ENCODE measurements around the gene FLNB.

FLNB gene

GRCh38 chr3:57962448-57962834 lies 45.8 kb upstream of the FLNB start:
- POLR2A ChIA-PET: interaction anchor here (0.6 kb wide), 1 partner anchor 443 kb away, joined by 4 read pairs; no protein-coding TSS in a partner anchor
- no peak for TF ChIP-seq TSHZ1 (tag by site-specific recombination; IDR thresholded peaks at IDR 0.05; ENCODE audit: borderline replicate concordance)
- TF ChIP-seq SCRT2 (tag by site-specific recombination; IDR thresholded peaks at IDR 0.05): no peak
- TF ChIP-seq GFI1B (tag by site-specific recombination; IDR thresholded peaks at IDR 0.05): no peak
- no peak for TF ChIP-seq ZNF184 (tag by site-specific recombination; IDR thresholded peaks at IDR 0.05)
- TF ChIP-seq ZNF114 (tag by site-specific recombination; IDR thresholded peaks at IDR 0.05): no peak
- H3K4me1 ChIP-seq (ENCODE audit: control insufficient read depth, insufficient read depth, low read length): no peaks in the 10 kb centered on the region
- no peaks in the 10 kb centered on the region for H3K36me3 ChIP-seq (ENCODE audit: control insufficient read depth in 2 of 2, insufficient read depth in 1 of 2, low read length in 2 of 2)
- H3K4me3 ChIP-seq (ENCODE audit: low read depth, low read length): no peak overlapping the region
- no peaks in the 10 kb centered on the region for H3K9me3 ChIP-seq (ENCODE audit: control insufficient read depth, insufficient read depth, low read depth, low read length)
- CTCF ChIA-PET: interaction anchor here (0.6 to 2.4 kb wide), 11 partner anchors 10 to 228 kb away, joined by 3 to 11 read pairs (median 4); no protein-coding TSS in a partner anchor
- no peak overlapping the region for H3K27ac ChIP-seq (ENCODE audit: extremely low read depth, low read depth, low read length)

- Histone ChIP-seq H3K9me3 (ENCODE audit: control insufficient read depth, insufficient read depth, low read depth, low read length) (no peaks in the 10 kb centered on the region), H3K27ac (ENCODE audit: extremely low read depth, low read depth, low read length) (no peak overlapping the region), H3K4me3 (ENCODE audit: low read depth, low read length) (no peak overlapping the region), H3K4me1 (ENCODE audit: control insufficient read depth, insufficient read depth, low read length) (no peaks in the 10 kb centered on the region), H3K36me3 (ENCODE audit: control insufficient read depth in 2 of 2, insufficient read depth in 1 of 2, low read length in 2 of 2) (no peaks in the 10 kb centered on the region)
- TF ChIP-seq ZNF600 (tag by site-specific recombination; IDR thresholded peaks at IDR 0.05): no peak
- TF ChIP-seq ZNF354C (tag by site-specific recombination; IDR thresholded peaks at IDR 0.05; ENCODE audit: borderline replicate concordance, low read depth): no peak
- TF ChIP-seq ZNF362 (tag by site-specific recombination; IDR thresholded peaks at IDR 0.05): no peak
- TF ChIP-seq ZNF596 (tag by site-specific recombination; IDR thresholded peaks at IDR 0.05): no peak
- TF ChIP-seq YY2 (tag by site-specific recombination; IDR thresholded peaks at IDR 0.05): no peak
- TF ChIP-seq ZNF311 (tag by site-specific recombination; IDR thresholded peaks at IDR 0.05; ENCODE audit: borderline replicate concordance): no peak
- no peak for TF ChIP-seq PRDM1 (tag by site-specific recombination; IDR thresholded peaks at IDR 0.05)
- no peak for TF ChIP-seq KLF17 (tag by site-specific recombination; IDR thresholded peaks at IDR 0.05)
- POLR2A ChIA-PET: no interaction called here
- CTCF ChIA-PET: interaction anchor here (0.7 kb wide), 1 partner anchor 255 kb away, joined by 6 read pairs; no protein-coding TSS in a partner anchor
Observed at GRCh38 chr3:57963811-57964346, 44.3 kb upstream of the FLNB start.

- no peaks in the 10 kb centered on the region for H3K9me3 ChIP-seq (ENCODE audit: control insufficient read depth, insufficient read depth, low read depth, low read length)
- CTCF ChIA-PET: no interaction called here
- no peak overlapping the region for H3K4me3 ChIP-seq (ENCODE audit: low read depth, low read length)
- no peaks in the 10 kb centered on the region for H3K4me1 ChIP-seq (ENCODE audit: control insufficient read depth, insufficient read depth, low read length)
- no peak overlapping the region for H3K27ac ChIP-seq (ENCODE audit: extremely low read depth, low read depth, low read length)
- H3K36me3 ChIP-seq (ENCODE audit: control insufficient read depth in 2 of 2, insufficient read depth in 1 of 2, low read length in 2 of 2): no peaks in the 10 kb centered on the region
- no peak for TF ChIP-seq ZBTB10 (tag by site-specific recombination; IDR thresholded peaks at IDR 0.05)
- TF ChIP-seq ZNF645 (tag by site-specific recombination; IDR thresholded peaks at IDR 0.05): no peak
- POLR2A ChIA-PET: no interaction called here
Observed at GRCh38 chr3:57966829-57967228, 41.4 kb upstream of the FLNB start.

All from HEK293 (cell line).